Gastrocnemius medialis (tissue), 4 donors: ENCODE measurements around the gene MPRIP.

Experiments used
- POLR2A ChIP-seq, 2 donors: fragments of 450-650 bp; IDR thresholded peaks; one replicate each; pipeline ENCODE4 v1.6.1; 2017; ENCODE audit warnings: antibody characterized with exemption in 2 of 2, mild to moderate bottlenecking in 2 of 2, moderate library complexity in 2 of 2
- TF ChIP-seq, protein P1 (sequence below), 5 experiments: fragments of 450-650 bp in 3 of 5; fragments of 200-600 bp in 2 of 5; sonication (generic) in 2 of 5; IDR thresholded peaks in 4 of 5; conservative IDR thresholded peaks in 1 of 5; 1 replicate in 4 of 5; 2 replicates in 1 of 5; pipeline ENCODE4 v1.5.1; 2016 to 2019; ENCODE audit warnings: antibody characterized with exemption in 5 of 5, mild to moderate bottlenecking in 3 of 5, moderate library complexity in 3 of 5

DNA sequence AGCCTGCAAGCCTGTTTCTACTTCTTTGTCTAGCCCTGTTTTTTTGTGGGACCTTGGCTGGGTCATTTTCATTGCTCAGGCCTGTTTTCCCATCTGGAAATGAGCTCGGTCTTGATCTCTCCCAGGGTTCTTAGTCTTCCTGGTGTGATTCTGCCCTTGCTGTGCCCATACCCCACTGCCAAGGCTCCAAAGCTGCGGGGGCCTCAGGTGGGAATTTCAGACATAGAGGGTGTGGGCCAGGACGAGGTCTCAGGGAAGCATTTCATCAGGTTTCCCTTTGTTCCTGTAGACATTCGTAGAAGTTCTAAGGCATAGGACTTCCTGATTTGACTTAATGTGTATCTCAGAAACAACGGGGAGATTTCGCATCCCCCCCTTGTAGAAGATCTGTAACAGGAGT is 5.8 kb downstream of the MPRIP start:
- TF ChIP-seq, protein P1, sequence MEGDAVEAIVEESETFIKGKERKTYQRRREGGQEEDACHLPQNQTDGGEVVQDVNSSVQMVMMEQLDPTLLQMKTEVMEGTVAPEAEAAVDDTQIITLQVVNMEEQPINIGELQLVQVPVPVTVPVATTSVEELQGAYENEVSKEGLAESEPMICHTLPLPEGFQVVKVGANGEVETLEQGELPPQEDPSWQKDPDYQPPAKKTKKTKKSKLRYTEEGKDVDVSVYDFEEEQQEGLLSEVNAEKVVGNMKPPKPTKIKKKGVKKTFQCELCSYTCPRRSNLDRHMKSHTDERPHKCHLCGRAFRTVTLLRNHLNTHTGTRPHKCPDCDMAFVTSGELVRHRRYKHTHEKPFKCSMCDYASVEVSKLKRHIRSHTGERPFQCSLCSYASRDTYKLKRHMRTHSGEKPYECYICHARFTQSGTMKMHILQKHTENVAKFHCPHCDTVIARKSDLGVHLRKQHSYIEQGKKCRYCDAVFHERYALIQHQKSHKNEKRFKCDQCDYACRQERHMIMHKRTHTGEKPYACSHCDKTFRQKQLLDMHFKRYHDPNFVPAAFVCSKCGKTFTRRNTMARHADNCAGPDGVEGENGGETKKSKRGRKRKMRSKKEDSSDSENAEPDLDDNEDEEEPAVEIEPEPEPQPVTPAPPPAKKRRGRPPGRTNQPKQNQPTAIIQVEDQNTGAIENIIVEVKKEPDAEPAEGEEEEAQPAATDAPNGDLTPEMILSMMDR (IDR thresholded peaks at IDR 0.05 in 4 of 5, conservative IDR thresholded peaks at IDR 0.05 in 1 of 5) = no peak
- TF ChIP-seq POLR2A (IDR thresholded peaks at IDR 0.05) = no peak
